MM.1S (cell line): ENCODE results near the gene CARD11.

Source experiments
- DNase-seq: peaks from one replicate; pipeline ENCODE4 v3.0.0-alpha.2; 2015
- H2AFZ ChIP-seq: fragments of 300-600 bp; sonication (generic); 2 replicates; pipeline ENCODE4 v1.6.0; 2016; ENCODE audit warnings: antibody characterized with exemption, low read length
- H3F3A ChIP-seq: fragments of 300-600 bp; sonication (generic); 2 replicates; pipeline ENCODE4 v1.6.1; 2016; ENCODE audit warnings: mild to moderate bottlenecking, antibody characterized with exemption, low read length, moderate library complexity, mixed read lengths; ENCODE audit not compliant: insufficient read depth
- H3K27ac ChIP-seq: fragments of 300-600 bp; sonication (generic); 2 replicates; pipeline ENCODE4 v1.5.1; 2016; ENCODE audit warnings: mild to moderate bottlenecking, low read length
- H3K27me3 ChIP-seq: fragments of 300-600 bp; sonication (generic); replicated peaks from 2 replicates; pipeline ENCODE4 v1.6.0; 2016; ENCODE audit warnings: low read length; ENCODE audit not compliant: insufficient read depth
- H3K36me3 ChIP-seq: fragments of 300-600 bp; sonication (generic); replicated peaks from 2 replicates; pipeline ENCODE4 v1.6.1; 2016; ENCODE audit warnings: mild to moderate bottlenecking, low read length, mixed read lengths; ENCODE audit not compliant: insufficient read depth
- H3K4me1 ChIP-seq: fragments of 300-600 bp; sonication (generic); 2 replicates; pipeline ENCODE4 v1.6.1; 2016; ENCODE audit warnings: low read length, mixed read lengths
- H3K4me2 ChIP-seq: fragments of 300-600 bp; sonication (generic); 2 replicates; pipeline ENCODE4 v1.6.0; 2016; ENCODE audit warnings: low read depth, low read length
- H3K4me3 ChIP-seq: fragments of 300-600 bp; sonication (generic); 2 replicates; pipeline ENCODE4 v1.5.1; 2016; ENCODE audit warnings: low read length, mixed read lengths
- H3K79me2 ChIP-seq: fragments of 300-600 bp; sonication (generic); 2 replicates; pipeline ENCODE4 v1.6.1; 2016; ENCODE audit warnings: mixed run types, low read length, mixed read lengths
- H3K9ac ChIP-seq: fragments of 300-600 bp; sonication (generic); 2 replicates; pipeline ENCODE4 v1.6.1; 2016; ENCODE audit warnings: low read length, mixed read lengths
- H3K9me2 ChIP-seq: fragments of 300-600 bp; sonication (generic); replicated peaks from 2 replicates; pipeline ENCODE4 v1.6.1; 2016; ENCODE audit warnings: mild to moderate bottlenecking, low read length, mixed read lengths; ENCODE audit not compliant: insufficient read depth
- H3K9me3 ChIP-seq: fragments of 300-600 bp; sonication (generic); replicated peaks from 2 replicates; pipeline ENCODE4 v1.6.1; 2016; ENCODE audit warnings: mild to moderate bottlenecking, low read length, mixed read lengths; ENCODE audit not compliant: insufficient read depth
- H4K20me1 ChIP-seq: fragments of 300-600 bp; sonication (generic); 2 replicates; pipeline ENCODE4 v1.6.1; 2016; ENCODE audit warnings: mild to moderate bottlenecking, low read length, moderate library complexity, mixed read lengths; ENCODE audit not compliant: insufficient read depth
- EZH2 ChIP-seq: fragments of 300-600 bp; sonication (generic); optimal IDR thresholded peaks from 2 replicates; pipeline ENCODE3; 2017; ENCODE audit warnings: low read depth, mild to moderate bottlenecking, antibody characterized with exemption, low read length, mixed read lengths
- EZH2phosphoT487 ChIP-seq: fragments of 300-600 bp; sonication (generic); IDR thresholded peaks from 2 replicates; pipeline ENCODE4 v1.6.1; 2018; ENCODE audit warnings: antibody characterized with exemption, low read length
- TF ChIP-seq, protein P1 (sequence below): fragments of 300-600 bp; sonication (generic); IDR thresholded peaks from 2 replicates; pipeline ENCODE4 v1.5.1; 2016; ENCODE audit warnings: antibody characterized with exemption, low read length, mixed read lengths

CARD11 gene

DNA sequence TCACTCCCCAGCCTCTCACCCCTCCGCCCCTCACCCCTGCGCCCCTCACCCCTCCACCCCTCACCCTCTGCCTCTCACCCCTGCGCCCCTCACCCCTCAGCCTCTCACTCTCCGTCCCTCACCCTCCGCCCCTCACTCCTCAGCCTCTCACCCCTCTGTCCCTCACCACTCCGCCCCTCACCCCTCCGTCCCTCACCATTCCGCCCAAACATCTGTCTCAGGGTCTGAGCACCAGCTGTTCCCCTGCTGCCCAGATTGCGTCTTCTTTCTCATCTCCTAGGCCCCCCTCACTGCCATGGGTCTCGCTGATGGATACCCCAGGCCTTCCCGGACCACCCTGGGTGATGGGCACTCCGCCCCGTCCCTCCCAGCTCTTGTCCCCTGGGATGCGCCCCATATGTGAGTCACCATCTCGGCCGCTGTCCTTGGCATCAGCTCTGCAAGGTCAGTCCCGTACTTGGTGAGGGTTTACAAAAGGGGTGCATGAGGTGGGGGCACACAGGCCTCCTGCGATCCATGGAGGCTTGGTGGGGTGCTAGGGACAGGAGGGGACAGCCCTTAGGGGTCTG lies 134.1 kb downstream of the CARD11 start:
- H3F3A ChIP-seq = no peaks in the 10 kb centered on the region
- no peaks in the 10 kb centered on the region for H4K20me1 ChIP-seq
- H3K27me3 ChIP-seq = no peaks in the 10 kb centered on the region
- TF ChIP-seq EZH2 = no peak
- H3K4me2 ChIP-seq = no peak overlapping the region
- no peaks in the 10 kb centered on the region for H3K36me3 ChIP-seq
- no peaks in the 10 kb centered on the region for H3K9me2 ChIP-seq
- no peaks in the 10 kb centered on the region for H3K4me1 ChIP-seq
- no peak overlapping the region for H3K9ac ChIP-seq
- no peak overlapping the region for H3K27ac ChIP-seq
- no peak overlapping the region for H3K4me3 ChIP-seq
- H3K79me2 ChIP-seq = no peaks in the 10 kb centered on the region
- H2AFZ ChIP-seq = no peak overlapping the region
- DNase-seq = no peak
- H3K9me3 ChIP-seq = no peaks in the 10 kb centered on the region

DNA sequence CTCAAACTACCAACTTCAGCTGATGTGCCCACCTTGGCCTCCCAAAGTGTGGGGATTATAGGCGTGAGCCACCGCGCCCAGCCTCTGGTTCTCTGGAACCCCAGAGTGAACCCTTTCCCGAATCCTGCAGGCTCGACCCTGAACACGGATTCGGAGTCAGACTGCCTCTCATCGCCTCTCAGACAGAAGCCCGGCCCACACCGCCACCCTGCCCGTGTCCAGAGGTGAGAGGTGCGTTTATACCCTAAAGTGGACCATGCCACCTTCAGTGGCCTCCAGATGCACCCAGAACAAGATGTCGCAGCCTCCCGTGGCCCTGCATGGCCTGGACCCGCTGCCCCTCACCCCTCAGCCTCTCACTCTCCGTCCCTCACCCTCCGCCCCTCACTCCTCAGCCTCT lies 134.6 kb downstream of the CARD11 start:
- Histone ChIP-seq H3K36me3 (no peaks in the 10 kb centered on the region), H4K20me1 (no peaks in the 10 kb centered on the region), H3K4me3 (no peak overlapping the region), H3F3A (no peaks in the 10 kb centered on the region), H3K79me2 (no peaks in the 10 kb centered on the region), H3K4me2 (no peak overlapping the region), H3K9me3 (no peaks in the 10 kb centered on the region), H3K27ac (no peak overlapping the region), H3K4me1 (no peaks in the 10 kb centered on the region), H3K9ac (no peak overlapping the region), H3K27me3 (no peaks in the 10 kb centered on the region), H2AFZ (no peak overlapping the region), H3K9me2 (no peaks in the 10 kb centered on the region)
- TF ChIP-seq, protein P1, sequence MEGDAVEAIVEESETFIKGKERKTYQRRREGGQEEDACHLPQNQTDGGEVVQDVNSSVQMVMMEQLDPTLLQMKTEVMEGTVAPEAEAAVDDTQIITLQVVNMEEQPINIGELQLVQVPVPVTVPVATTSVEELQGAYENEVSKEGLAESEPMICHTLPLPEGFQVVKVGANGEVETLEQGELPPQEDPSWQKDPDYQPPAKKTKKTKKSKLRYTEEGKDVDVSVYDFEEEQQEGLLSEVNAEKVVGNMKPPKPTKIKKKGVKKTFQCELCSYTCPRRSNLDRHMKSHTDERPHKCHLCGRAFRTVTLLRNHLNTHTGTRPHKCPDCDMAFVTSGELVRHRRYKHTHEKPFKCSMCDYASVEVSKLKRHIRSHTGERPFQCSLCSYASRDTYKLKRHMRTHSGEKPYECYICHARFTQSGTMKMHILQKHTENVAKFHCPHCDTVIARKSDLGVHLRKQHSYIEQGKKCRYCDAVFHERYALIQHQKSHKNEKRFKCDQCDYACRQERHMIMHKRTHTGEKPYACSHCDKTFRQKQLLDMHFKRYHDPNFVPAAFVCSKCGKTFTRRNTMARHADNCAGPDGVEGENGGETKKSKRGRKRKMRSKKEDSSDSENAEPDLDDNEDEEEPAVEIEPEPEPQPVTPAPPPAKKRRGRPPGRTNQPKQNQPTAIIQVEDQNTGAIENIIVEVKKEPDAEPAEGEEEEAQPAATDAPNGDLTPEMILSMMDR = no peak
- TF ChIP-seq EZH2phosphoT487 (no peak), EZH2 (no peak)
- DNase-seq = no peak

GRCh38 chr7:2908103-2908683 lies 135.5 kb downstream of the CARD11 start:
- Histone ChIP-seq H3K36me3 (no peaks in the 10 kb centered on the region), H3K27ac (no peak overlapping the region), H3K9me2 (no peaks in the 10 kb centered on the region), H4K20me1 (no peaks in the 10 kb centered on the region), H2AFZ (no peak overlapping the region), H3K4me1 (peaks cover 3% of the 10 kb centered on the region), H3K4me2 (no peak overlapping the region), H3K79me2 (no peaks in the 10 kb centered on the region), H3K9me3 (no peaks in the 10 kb centered on the region), H3F3A (no peaks in the 10 kb centered on the region), H3K4me3 (no peak overlapping the region), H3K27me3 (no peaks in the 10 kb centered on the region), H3K9ac (no peak overlapping the region)
- DNase-seq = no peak
- TF ChIP-seq, protein P1 = no peak
- TF ChIP-seq EZH2phosphoT487 (no peak), EZH2 (no peak)
